ENCODE measurements around the gene PTPN6.

PTPN6 gene

DNA sequence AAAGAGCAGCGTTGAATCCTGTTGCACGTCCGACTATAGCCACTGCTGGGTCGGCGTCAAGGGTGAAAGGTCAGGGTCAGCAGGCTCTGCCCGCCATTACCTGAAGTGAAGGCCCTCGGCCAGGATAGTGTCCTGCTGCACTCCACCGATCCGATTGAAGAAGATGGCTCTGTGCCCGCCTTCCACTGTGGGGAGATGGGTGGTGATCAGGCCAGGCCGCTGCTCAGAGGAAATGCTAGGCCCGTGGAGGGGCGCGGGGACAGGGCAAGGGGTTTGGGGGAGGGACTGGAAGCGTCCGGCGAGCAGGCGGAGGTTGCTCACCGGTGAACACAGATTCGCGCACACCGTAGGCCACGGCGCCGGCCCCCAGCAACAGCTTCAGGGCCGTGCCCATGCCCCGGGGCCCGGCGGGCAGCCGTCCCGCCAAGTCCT lies 19.0 kb downstream of the PTPN6 start:
- no peak for DNase-seq (ENCODE audit: low spot score)

DNA sequence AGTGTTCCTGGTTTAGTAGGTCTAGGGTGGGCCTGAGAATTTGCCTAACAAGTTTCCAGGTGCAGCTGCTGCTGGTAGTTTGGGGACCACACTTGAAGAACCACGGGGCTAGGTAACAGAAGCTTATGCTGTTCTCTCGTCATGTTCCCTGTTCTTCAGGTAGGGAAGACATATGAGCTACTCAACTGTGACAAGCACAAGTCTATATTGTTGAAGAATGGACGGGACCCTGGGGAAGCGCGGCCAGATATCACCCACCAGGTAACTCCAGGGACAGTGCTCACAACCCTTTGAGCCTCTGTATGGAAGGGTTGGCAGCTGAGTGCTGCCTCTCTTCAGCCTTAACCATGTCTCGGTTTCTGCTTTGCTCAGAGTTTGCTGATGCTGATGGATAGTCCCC lies 23.0 kb downstream of the PTPN6 start:
- no peak for DNase-seq (ENCODE audit: low spot score)

DNA sequence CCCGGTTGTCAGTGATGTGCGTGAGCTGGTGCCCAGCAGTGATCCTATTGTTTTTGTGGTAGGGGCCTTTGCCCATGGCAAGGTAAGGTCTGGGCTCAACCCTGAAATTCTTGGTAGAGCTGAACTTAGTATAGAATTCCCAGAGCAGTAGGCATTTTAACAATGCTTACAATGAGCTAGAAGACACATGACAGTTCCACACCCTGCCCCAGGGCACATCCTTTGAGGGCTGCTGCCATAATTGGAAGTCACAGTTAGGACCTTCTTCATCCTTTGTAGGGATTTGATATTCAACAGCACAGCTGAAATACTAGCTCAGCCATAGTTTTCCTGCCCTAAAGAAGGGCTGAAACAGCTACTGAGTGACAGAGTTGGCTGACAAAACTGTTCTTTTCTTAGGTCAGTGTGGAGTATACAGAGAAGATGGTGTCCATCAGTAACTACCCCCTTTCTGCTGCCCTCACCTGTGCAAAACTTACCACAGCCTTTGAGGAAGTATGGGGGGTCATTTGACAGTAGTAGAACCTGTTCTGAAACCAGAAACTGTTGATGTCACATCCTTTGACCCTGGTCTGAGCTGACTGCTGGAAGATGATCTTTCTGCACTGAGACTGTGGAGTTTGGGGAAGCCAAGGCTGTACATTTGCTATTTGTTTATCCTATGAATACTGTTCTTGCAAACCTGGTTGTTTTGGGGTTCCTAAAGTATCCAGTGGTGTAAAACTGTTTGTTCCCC lies 24.3 kb downstream of the PTPN6 start:
- DNase-seq (ENCODE audit: low spot score) = no peak

DNA sequence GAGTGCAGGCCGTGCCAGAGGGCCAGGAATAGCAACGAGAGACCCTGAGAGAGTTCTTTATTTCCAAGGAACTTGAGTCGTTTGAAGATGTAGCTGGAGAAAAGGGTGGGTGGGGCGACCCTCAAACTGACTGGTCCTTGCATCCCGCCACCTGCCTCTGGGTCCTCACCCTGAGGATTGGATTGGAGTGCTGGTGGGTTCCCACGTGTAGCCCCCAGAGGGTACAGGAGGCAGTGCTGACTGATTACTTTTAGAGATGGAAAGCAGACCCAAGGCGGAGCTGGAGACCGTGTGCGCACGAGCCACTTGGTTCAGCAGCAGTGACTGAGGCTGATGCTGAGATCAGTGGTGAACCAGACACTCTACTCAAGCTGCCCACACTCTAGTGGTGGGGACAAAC lies 26.5 kb downstream of the PTPN6 start:
- DNase-seq (ENCODE audit: low spot score) = no peak

GRCh38 chr12:6978188-6978587 lies 27.0 kb downstream of the PTPN6 start:
- DNase-seq (ENCODE audit: low spot score) = no peak

DNA sequence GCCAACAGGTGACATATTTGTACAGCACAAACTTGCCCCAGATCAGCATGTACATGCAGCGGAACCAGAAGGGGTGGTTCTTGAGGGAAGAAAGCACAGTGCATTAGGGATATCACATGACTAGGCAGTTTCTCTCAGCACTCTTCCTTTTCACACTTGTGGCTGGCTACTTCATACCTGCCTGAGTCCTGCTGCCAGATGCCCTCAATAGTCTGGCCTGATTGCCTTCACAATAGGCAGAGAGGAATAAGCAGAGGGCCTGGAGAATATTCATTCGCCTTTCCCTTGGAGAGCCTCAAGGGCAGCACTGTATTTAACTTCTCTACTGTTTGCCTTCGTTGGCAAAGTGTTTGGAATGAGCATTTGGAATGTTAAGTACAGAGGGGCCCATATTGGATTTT lies 27.5 kb downstream of the PTPN6 start:
- DNase-seq (ENCODE audit: low spot score) = no peak

- no peak for DNase-seq (ENCODE audit: low spot score)
Measured at GRCh38 chr12:6979021-6979420, 27.9 kb downstream of the PTPN6 start.

DNA sequence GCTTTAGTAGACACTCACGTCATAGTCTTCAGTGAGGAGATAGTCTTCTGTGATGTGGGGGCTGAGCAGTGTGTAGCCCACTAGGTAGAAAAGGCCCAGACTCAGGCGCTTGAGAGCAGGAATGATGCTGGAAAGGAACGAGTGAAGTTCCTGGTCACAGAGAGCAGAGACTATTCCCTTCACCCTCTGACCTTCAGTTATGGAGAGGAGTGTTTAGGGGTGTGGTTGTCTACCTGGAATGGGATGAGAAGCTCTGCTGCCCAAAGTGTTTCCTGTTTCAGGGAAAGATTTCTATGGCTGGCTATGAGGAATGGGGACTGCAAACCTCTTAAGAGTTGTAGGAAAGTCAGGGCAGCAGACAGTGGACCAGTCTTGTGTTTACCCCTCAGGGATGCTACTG lies 28.3 kb downstream of the PTPN6 start:
- no peak for DNase-seq (ENCODE audit: low spot score)

GRCh38 chr12:6980075-6980474 lies 28.9 kb downstream of the PTPN6 start:
- DNase-seq (ENCODE audit: low spot score) = no peak

DNA sequence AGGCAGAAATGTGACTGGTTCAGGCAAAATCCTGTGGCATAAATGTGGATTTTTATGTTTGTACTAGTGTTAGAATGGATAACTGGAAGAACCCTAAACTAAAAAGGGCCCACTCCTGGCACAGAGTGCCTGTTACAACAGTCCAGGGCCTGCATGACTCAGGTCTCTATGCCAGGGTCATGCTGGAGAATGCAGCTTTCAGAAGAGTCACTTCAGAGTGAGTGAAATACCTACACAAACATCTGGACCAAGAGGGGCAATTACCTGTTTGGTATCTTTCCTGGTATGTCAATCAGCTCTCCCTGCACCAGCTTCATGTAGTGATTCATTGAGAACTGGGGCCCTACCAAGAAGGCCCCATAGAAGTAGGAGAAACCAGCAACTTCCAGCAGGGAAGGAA lies 29.6 kb downstream of the PTPN6 start:
- DNase-seq (ENCODE audit: low spot score) = no peak

- DNase-seq (ENCODE audit: low spot score) = no peak
Measured at GRCh38 chr12:6981152-6982052, 30.2 kb downstream of the PTPN6 start.

- no peak for DNase-seq (ENCODE audit: low spot score)
Measured at GRCh38 chr12:6982532-6982931, 31.4 kb downstream of the PTPN6 start.

- DNase-seq (ENCODE audit: low spot score) = no peak
Measured at GRCh38 chr12:6987956-6988553, 36.9 kb downstream of the PTPN6 start.

DNA sequence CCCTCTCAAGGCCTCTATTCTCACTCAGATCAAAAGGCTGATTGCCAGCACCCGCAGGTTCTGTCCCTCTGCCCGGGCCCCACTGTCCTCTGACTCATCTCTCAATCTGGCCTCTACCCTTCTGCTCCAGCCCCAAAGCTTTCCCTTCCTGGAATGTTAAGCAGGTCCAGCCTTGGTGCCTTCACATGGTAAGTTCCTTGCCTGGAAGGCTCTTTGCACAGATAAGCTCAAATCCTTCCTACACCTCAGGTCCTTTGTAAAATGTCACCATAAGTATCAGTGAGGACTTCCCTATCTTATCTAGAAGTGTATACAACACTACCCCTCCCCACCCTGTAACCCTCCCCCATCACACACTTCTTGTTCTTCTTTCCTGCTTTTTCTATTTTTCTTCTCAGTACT lies 44.9 kb downstream of the PTPN6 start:
- no peak for DNase-seq (ENCODE audit: low spot score)

- no peak for DNase-seq (ENCODE audit: low spot score)
Measured at GRCh38 chr12:6998715-6999451, 47.7 kb downstream of the PTPN6 start.

GRCh38 chr12:7001921-7002591 lies 50.9 kb downstream of the PTPN6 start:
- DNase-seq (ENCODE audit: low spot score) = no peak

- no peak for DNase-seq (ENCODE audit: low spot score)
Measured at GRCh38 chr12:7004287-7004803, 53.2 kb downstream of the PTPN6 start.

- DNase-seq (ENCODE audit: low spot score) = no peak
Measured at GRCh38 chr12:7004840-7005239, 53.7 kb downstream of the PTPN6 start.

- no peak for DNase-seq (ENCODE audit: low spot score)
Measured at GRCh38 chr12:7005311-7005710, 54.2 kb downstream of the PTPN6 start.

DNA sequence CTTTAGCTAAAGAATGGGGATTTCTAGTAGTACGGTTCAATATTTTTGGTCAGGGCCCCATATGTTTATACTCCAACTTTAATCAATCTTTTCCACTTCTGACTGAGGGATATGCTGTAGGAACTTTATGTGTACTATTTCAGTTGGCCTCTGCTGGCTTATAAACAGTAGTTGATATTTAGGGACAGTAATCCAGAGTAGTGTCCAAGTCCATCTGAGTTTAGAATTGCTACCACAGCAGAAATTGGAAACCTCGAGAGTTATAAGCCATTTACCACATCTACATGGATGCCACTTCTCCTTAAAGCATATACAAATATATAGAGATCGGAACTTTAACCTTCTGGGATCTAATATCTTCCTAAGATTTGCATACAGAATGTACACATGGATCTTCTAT lies 55.5 kb downstream of the PTPN6 start:
- DNase-seq (ENCODE audit: low spot score) = no peak

GRCh38 chr12:7008864-7009263 lies 57.7 kb downstream of the PTPN6 start:
- DNase-seq (ENCODE audit: low spot score) = no peak
